Glutamatergic neuron (in vitro differentiated cells): ENCODE results near the gene HTRA1. TPM values are rescaled to one million over a fixed set of nuclear protein-coding genes. Genes with fewer than 3 reads are reported as not detected.

Experiments used
- DNase-seq: peaks from one replicate; pipeline ENCODE4 v3.0.0; 2022
- H3K27ac Mint-ChIP-seq: one replicate; pipeline ENCODE4 v1.8.0; 2020; ENCODE audit warnings: mild to moderate bottlenecking, mixed read lengths, inconsistent platforms; ENCODE audit not compliant: unreplicated experiment
- H3K27me3 Mint-ChIP-seq: one replicate; pipeline ENCODE4 v1.8.0; 2020; ENCODE audit warnings: mild to moderate bottlenecking, moderate library complexity, mixed read lengths, inconsistent platforms; ENCODE audit not compliant: unreplicated experiment
- H3K36me3 Mint-ChIP-seq: one replicate; pipeline ENCODE4 v1.8.0; 2020; ENCODE audit warnings: mild to moderate bottlenecking, mixed read lengths, inconsistent platforms; ENCODE audit not compliant: unreplicated experiment
- H3K4me1 Mint-ChIP-seq: one replicate; pipeline ENCODE4 v1.8.0; 2020; ENCODE audit warnings: mild to moderate bottlenecking, low read depth, mixed read lengths, inconsistent platforms; ENCODE audit not compliant: unreplicated experiment
- H3K4me3 Mint-ChIP-seq: one replicate; pipeline ENCODE4 v1.8.0; 2020; ENCODE audit warnings: mild to moderate bottlenecking, mixed read lengths, inconsistent platforms; ENCODE audit not compliant: unreplicated experiment
- H3K9me3 Mint-ChIP-seq: one replicate; pipeline ENCODE4 v1.8.0; 2020; ENCODE audit warnings: mild to moderate bottlenecking, moderate library complexity, mixed read lengths, inconsistent platforms; ENCODE audit not compliant: unreplicated experiment
- CTCF ChIP-seq: fragments of 200-600 bp; sonication (generic); IDR thresholded peaks from one replicate; pipeline ENCODE4 v1.5.0; 2021; ENCODE audit not compliant: partially characterized antibody, unreplicated experiment
- total RNA-seq: library from RNA; stranded (reverse); fragmentation: NEBNext Ultra II Directional; extraction: Animal tissue kit (Norgen Biotek cat#: 25700); gene quantifications from one replicate; pipeline ENCODE4 v1.2.1, GENCODE V29; 2021; ENCODE audit not compliant: unreplicated experiment

The HTRA1 gene
- total RNA-seq, 1 donor from 2014 or later = 1.4 TPM

GRCh38 chr10:122420624-122421007, 40.7 kb upstream of the HTRA1 start:
- peaks cover 10% of the 10 kb centered on the region for H3K4me1 Mint-ChIP-seq
- no peak overlapping the region for H3K4me3 Mint-ChIP-seq
- H3K27me3 Mint-ChIP-seq = peaks cover 2% of the 10 kb centered on the region
- H3K27ac Mint-ChIP-seq = no peak overlapping the region
- TF ChIP-seq CTCF = no peak
- no peaks in the 10 kb centered on the region for H3K36me3 Mint-ChIP-seq
- no peaks in the 10 kb centered on the region for H3K9me3 Mint-ChIP-seq
- DNase-seq = no peak

GRCh38 chr10:122421054-122421625, 40.2 kb upstream of the HTRA1 start:
- Mint-ChIP-seq H3K9me3 (no peaks in the 10 kb centered on the region), H3K4me1 (peaks cover 10% of the 10 kb centered on the region), H3K4me3 (no peak overlapping the region), H3K27ac (no peak overlapping the region), H3K36me3 (no peaks in the 10 kb centered on the region), H3K27me3 (peaks cover 2% of the 10 kb centered on the region)
- no peak for DNase-seq
- no peak for TF ChIP-seq CTCF

GRCh38 chr10:122421742-122422141, 39.6 kb upstream of the HTRA1 start:
- Mint-ChIP-seq H3K9me3 (no peaks in the 10 kb centered on the region), H3K36me3 (no peaks in the 10 kb centered on the region), H3K27me3 (peaks cover 2% of the 10 kb centered on the region), H3K27ac (no peak overlapping the region), H3K4me1 (peaks cover 12% of the 10 kb centered on the region), H3K4me3 (no peak overlapping the region)
- no peak for TF ChIP-seq CTCF
- no peak for DNase-seq

- no peak for DNase-seq
- Mint-ChIP-seq H3K9me3 (no peaks in the 10 kb centered on the region), H3K27ac (no peak overlapping the region), H3K4me1 (peaks cover 17% of the 10 kb centered on the region), H3K4me3 (no peak overlapping the region), H3K27me3 (peaks cover 2% of the 10 kb centered on the region), H3K36me3 (no peaks in the 10 kb centered on the region)
- TF ChIP-seq CTCF = no peak
Measured at GRCh38 chr10:122422266-122422989, 38.9 kb upstream of the HTRA1 start.

GRCh38 chr10:122424059-122424458, 37.3 kb upstream of the HTRA1 start:
- DNase-seq = no peak
- H3K4me3 Mint-ChIP-seq = no peak overlapping the region
- peaks cover 2% of the 10 kb centered on the region for H3K27me3 Mint-ChIP-seq
- TF ChIP-seq CTCF = no peak
- H3K9me3 Mint-ChIP-seq = no peaks in the 10 kb centered on the region
- H3K27ac Mint-ChIP-seq = no peak overlapping the region
- peaks cover 17% of the 10 kb centered on the region for H3K4me1 Mint-ChIP-seq
- no peaks in the 10 kb centered on the region for H3K36me3 Mint-ChIP-seq
